Measurements from ENCODE around the gene NEURL1.

NEURL1 gene

GRCh38 chr10:103610083-103610472 is 116.6 kb downstream of the NEURL1 start:
- DNase-seq: no peak

- DNase-seq: no peak
Measured at GRCh38 chr10:103610921-103611511, 117.5 kb downstream of the NEURL1 start.

GRCh38 chr10:103612462-103613365 is 119.2 kb downstream of the NEURL1 start:
- DNase-seq: no peak

GRCh38 chr10:103613616-103614015 is 120.1 kb downstream of the NEURL1 start:
- no peak for DNase-seq

- no peak for DNase-seq
Measured at GRCh38 chr10:103614306-103615158, 121.0 kb downstream of the NEURL1 start.

- DNase-seq: no peak
Measured at GRCh38 chr10:103616705-103617601, 123.4 kb downstream of the NEURL1 start.

- DNase-seq: no peak
Measured at GRCh38 chr10:103617602-103618385, 124.3 kb downstream of the NEURL1 start.

- no peak for DNase-seq
Measured at GRCh38 chr10:103618575-103619423, 125.3 kb downstream of the NEURL1 start.

- DNase-seq: no peak
Measured at GRCh38 chr10:103619424-103620351, 126.2 kb downstream of the NEURL1 start.

- no peak for DNase-seq
Measured at GRCh38 chr10:103620352-103620740, 126.8 kb downstream of the NEURL1 start.

GRCh38 chr10:103620891-103621782 is 127.6 kb downstream of the NEURL1 start:
- DNase-seq: no peak

- DNase-seq: no peak
Measured at GRCh38 chr10:103621783-103622125, 128.2 kb downstream of the NEURL1 start.

- DNase-seq: no peak
Measured at GRCh38 chr10:103622286-103622685, 128.8 kb downstream of the NEURL1 start.

- DNase-seq: no peak
Measured at GRCh38 chr10:103622935-103623574, 129.6 kb downstream of the NEURL1 start.

GRCh38 chr10:103626178-103626577 is 132.7 kb downstream of the NEURL1 start:
- DNase-seq: no peak

GRCh38 chr10:103627111-103627892 is 133.8 kb downstream of the NEURL1 start:
- DNase-seq: peak in 1 of 3 experiments; percentile 32

GRCh38 chr10:103627893-103628292 is 134.4 kb downstream of the NEURL1 start:
- no peak for DNase-seq
